Activated B cell treated with CpG ODN at 0.5 μM for 24 hours (primary cell): ENCODE data around the gene GEMIN8. TPM values are rescaled to one million over a fixed set of nuclear protein-coding genes. Genes with fewer than 3 reads are reported as not detected.

Experiments used
- ATAC-seq: fragments of 200-7000 bp; cut with Tn5 transposase; one replicate; pipeline ENCODE4 v1.10.0; 2021; ENCODE audit warnings: low read depth, mild to moderate bottlenecking, moderate library complexity
- CTCF ChIA-PET: fragments of 350-600 bp; sonication (Branson Sonifier 250); formaldehyde crosslinking; loops from one replicate; lab custom pipeline; 2021; ENCODE audit warnings: antibody characterized with exemption; lab: Charles Lee
- POLR2A ChIA-PET: fragments of 350-600 bp; sonication (Branson Sonifier 250); formaldehyde crosslinking; loops from one replicate; lab custom pipeline; 2021; ENCODE audit warnings: antibody characterized with exemption; lab: Charles Lee
- DNase-seq: peaks from one replicate; pipeline ENCODE4 v3.0.0; 2022
- H3K27ac Mint-ChIP-seq: one replicate; pipeline ENCODE4 v1.8.0; 2020; ENCODE audit warnings: mixed read lengths
- H3K27me3 Mint-ChIP-seq: one replicate; pipeline ENCODE4 v1.8.0; 2021; ENCODE audit warnings: mixed read lengths
- H3K36me3 Mint-ChIP-seq: one replicate; pipeline ENCODE4 v1.8.0; 2021; ENCODE audit warnings: low read depth, mixed read lengths
- H3K4me1 Mint-ChIP-seq: one replicate; pipeline ENCODE4 v1.8.0; 2021; ENCODE audit warnings: mixed read lengths
- H3K4me3 Mint-ChIP-seq: one replicate; pipeline ENCODE4 v1.8.0; 2020; ENCODE audit warnings: mild to moderate bottlenecking, mixed read lengths
- H3K9me3 Mint-ChIP-seq: one replicate; pipeline ENCODE4 v1.8.0; 2020; ENCODE audit warnings: mixed read lengths
- CTCF ChIP-seq: fragments of 200-600 bp; IDR thresholded peaks from one replicate; pipeline ENCODE4 v1.8.0; 2022; ENCODE audit warnings: antibody characterized with exemption, mild to moderate bottlenecking
- intact Hi-C: fragments of 100-400 bp; cut with micrococcal nuclease; formaldehyde crosslinking; loops from one replicate; pipeline ENCODE4 v1.15.1; 2024
- total RNA-seq: library from RNA; stranded (reverse); gene quantifications from 2 replicates; pipeline ENCODE4 v1.2.3, GENCODE V29; 2022

Gene GEMIN8
- total RNA-seq, 1 donor from 2014 or later, result 19.9 TPM

- Mint-ChIP-seq H3K4me1 (peaks cover 30% of the 10 kb centered on the region), H3K27me3 (no peaks in the 10 kb centered on the region), H3K4me3 (peak overlapping the region; percentile 94), H3K9me3 (no peaks in the 10 kb centered on the region), H3K36me3 (peaks cover 2% of the 10 kb centered on the region), H3K27ac (peak overlapping the region; percentile 97)
- DNase-seq (no peak), ATAC-seq (no peak)
- no peak for TF ChIP-seq CTCF
- intact Hi-C loops, result loop anchor here (5.0 kb wide), 2 partner anchors 643 to 772 kb away; no protein-coding TSS in a partner anchor
- CTCF ChIA-PET, result interaction anchor here (1.0 to 2.2 kb wide), 2 partner anchors 274 to 522 kb away, joined by 3 to 18 read pairs; no protein-coding TSS in a partner anchor
- POLR2A ChIA-PET, result interaction anchor here (0.8 to 1.7 kb wide), 6 partner anchors 267 to 1237 kb away, joined by 3 to 14 read pairs (median 4); partner anchors contain the start of genes OFD1 and TRAPPC2
These were observed 660 bp downstream of the GEMIN8 start for GRCh38 chrX:14029039-14029424.

- intact Hi-C loops, result loop anchor here (5.0 kb wide), 2 partner anchors 644 to 771 kb away; no protein-coding TSS in a partner anchor
These were observed 1.2 kb downstream of the GEMIN8 start for GRCh38 chrX:14028473-14028872.

GRCh38 chrX:14027511-14028019 lies 2.1 kb downstream of the GEMIN8 start:
- Mint-ChIP-seq H3K27ac (no peak overlapping the region), H3K4me3 (no peak overlapping the region), H3K4me1 (peaks cover 30% of the 10 kb centered on the region), H3K27me3 (no peaks in the 10 kb centered on the region), H3K36me3 (peaks cover 4% of the 10 kb centered on the region), H3K9me3 (no peaks in the 10 kb centered on the region)
- DNase-seq (no peak), ATAC-seq (no peak)
- intact Hi-C loops, result loop anchor here (1.0 to 5.0 kb wide), 3 partner anchors 645 to 846 kb away; partner anchors contain the start of genes FANCB and MOSPD2
- POLR2A ChIA-PET, result no interaction called here
- TF ChIP-seq CTCF, result no peak
- CTCF ChIA-PET, result no interaction called here

More at GRCh38 chrX:14028473-14028872, 1.2 kb downstream of the GEMIN8 start:
- no peaks in the 10 kb centered on the region for H3K9me3 Mint-ChIP-seq
- peaks cover 30% of the 10 kb centered on the region for H3K4me1 Mint-ChIP-seq
- peaks cover 4% of the 10 kb centered on the region for H3K36me3 Mint-ChIP-seq
- H3K4me3 Mint-ChIP-seq, result peak overlapping the region; percentile 58
- H3K27ac Mint-ChIP-seq, result peak overlapping the region; percentile 97
- ChIA-PET POLR2A (interaction anchor here (1.7 kb wide), 1 partner anchor 294 kb away, joined by 14 read pairs; the partner anchor contains the start of genes OFD1 and TRAPPC2), CTCF (interaction anchor here (1.0 to 2.2 kb wide), 2 partner anchors 274 to 521 kb away, joined by 3 to 18 read pairs; no protein-coding TSS in a partner anchor)
- no peak for TF ChIP-seq CTCF
- no peaks in the 10 kb centered on the region for H3K27me3 Mint-ChIP-seq
- ATAC-seq (no peak), DNase-seq (no peak)

- ChIA-PET POLR2A (no interaction called here), CTCF (no interaction called here)
- no peak overlapping the region for H3K27ac Mint-ChIP-seq
- H3K27me3 Mint-ChIP-seq, result no peaks in the 10 kb centered on the region
- H3K4me3 Mint-ChIP-seq, result no peak overlapping the region
- peaks cover 28% of the 10 kb centered on the region for H3K4me1 Mint-ChIP-seq
- TF ChIP-seq CTCF, result no peak
- peaks cover 4% of the 10 kb centered on the region for H3K36me3 Mint-ChIP-seq
- H3K9me3 Mint-ChIP-seq, result no peaks in the 10 kb centered on the region
- ATAC-seq (no peak), DNase-seq (no peak)
- intact Hi-C loops, result loop anchor here (1.0 to 5.0 kb wide), 3 partner anchors 645 to 846 kb away; partner anchors contain the start of genes FANCB and MOSPD2
These were observed 2.7 kb downstream of the GEMIN8 start for GRCh38 chrX:14027036-14027435.

- ChIA-PET POLR2A (no interaction called here), CTCF (interaction anchor here (0.6 kb wide), 1 partner anchor 536 kb away, joined by 4 read pairs; no protein-coding TSS in a partner anchor)
- no peak for TF ChIP-seq CTCF
- Mint-ChIP-seq H3K4me3 (no peak overlapping the region), H3K9me3 (no peaks in the 10 kb centered on the region), H3K36me3 (peaks cover 4% of the 10 kb centered on the region), H3K27me3 (no peaks in the 10 kb centered on the region), H3K27ac (no peak overlapping the region), H3K4me1 (peaks cover 28% of the 10 kb centered on the region)
- no peak for ATAC-seq
- intact Hi-C loops, result loop anchor here (5.0 kb wide), 2 partner anchors 646 to 769 kb away; no protein-coding TSS in a partner anchor
- no peak for DNase-seq
These were observed 3.6 kb downstream of the GEMIN8 start for GRCh38 chrX:14026121-14026520.
